ENCODE results near the gene EEIG2.

- TF ChIP-seq CTCF (IDR thresholded peaks at IDR 0.05) = no peak
- TF ChIP-seq EZH2 (IDR thresholded peaks at IDR 0.05; ENCODE audit: borderline replicate concordance, insufficient read depth, low read depth, low read length, poor library complexity, severe bottlenecking) = no peak
Observed at GRCh38 chr1:108521990-108522393, 37.9 kb upstream of the EEIG2 start.
